AG04449 (cell line): Measurements from ENCODE around the gene MROH2B.

Experiments
- CTCF ChIA-PET: fragments of 350-600 bp; formaldehyde crosslinking; extraction: SDS; loops from one replicate; lab custom pipeline; 2021; ENCODE audit warnings: antibody characterized with exemption; lab: Yijun Ruan, JAX
- POLR2A ChIA-PET: fragments of 400-600, 350-600 bp; formaldehyde crosslinking; extraction: SDS; loops from one replicate; lab custom pipeline; 2020; ENCODE audit warnings: antibody characterized with exemption, inconsistent platforms; lab: Yijun Ruan, JAX
- DNase-seq: peaks from one replicate; pipeline ENCODE4 v3.0.0-alpha.2; 2010; ENCODE audit warnings: low read depth, low spot score
- H3K4me3 ChIP-seq: 2 replicates; pipeline ENCODE4 v1.5.1; 2011; ENCODE audit warnings: low read depth, mild to moderate bottlenecking, control low read depth, low read length
- CTCF ChIP-seq: IDR thresholded peaks from one replicate; pipeline ENCODE4 v1.5.1; 2011; ENCODE audit warnings: mild to moderate bottlenecking, moderate library complexity, low read length, control low read depth, inconsistent platforms; ENCODE audit not compliant: insufficient read depth; ENCODE audit errors: missing control alignments

The MROH2B gene

DNA sequence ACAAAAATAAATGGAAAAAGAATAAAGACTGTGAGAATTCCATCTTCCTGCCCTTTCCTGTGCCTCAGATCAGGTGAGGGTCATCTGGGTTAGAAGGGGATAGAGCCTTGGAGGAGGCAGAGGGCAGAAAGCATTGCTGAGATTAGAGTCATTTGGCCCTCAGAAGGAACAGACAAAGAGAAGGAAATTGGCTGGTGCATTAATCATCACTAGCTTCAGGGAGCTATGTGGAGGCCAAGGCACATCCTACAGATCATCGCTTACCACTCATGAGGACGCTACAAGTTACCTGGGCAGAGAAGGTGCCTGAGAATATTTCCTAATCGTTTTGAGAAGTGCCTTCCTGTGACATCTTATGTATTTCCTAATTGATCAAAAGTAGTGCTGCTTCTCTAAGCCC is 87.4 kb downstream of the MROH2B start:
- ChIA-PET POLR2A (no interaction called here), CTCF (no interaction called here)
- no peak for DNase-seq

GRCh38 chr5:40981420-40981819 is 89.7 kb downstream of the MROH2B start:
- CTCF ChIA-PET: no interaction called here
- no peak for TF ChIP-seq CTCF
- H3K4me3 ChIP-seq: no peak overlapping the region
- POLR2A ChIA-PET: no interaction called here
- no peak for DNase-seq

More for the DNA sequence above, 87.4 kb downstream of the MROH2B start:
- TF ChIP-seq CTCF: no peak
- H3K4me3 ChIP-seq: no peak overlapping the region

DNA sequence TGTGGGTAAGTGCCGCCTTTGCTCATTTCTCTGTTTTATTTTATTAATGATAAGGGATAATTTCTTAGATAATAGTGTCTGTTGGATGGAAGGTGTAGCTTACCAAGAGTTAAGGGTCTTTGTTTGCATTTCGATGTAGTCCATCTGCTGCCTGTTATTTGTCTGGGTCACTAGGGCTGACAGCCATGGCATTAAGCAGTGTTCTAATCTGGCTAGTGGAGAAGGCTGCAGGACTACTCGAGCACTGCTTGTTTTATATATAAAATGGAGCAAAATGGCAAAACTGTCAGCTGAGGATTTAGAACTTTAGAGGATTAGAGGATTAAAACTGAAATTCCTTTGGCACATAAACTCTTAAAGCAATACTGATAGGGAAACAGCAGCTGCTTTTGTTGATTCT is 94.3 kb downstream of the MROH2B start:
- CTCF ChIA-PET: no interaction called here
- no peak for TF ChIP-seq CTCF

GRCh38 chr5:40976041-40976440 is 95.1 kb downstream of the MROH2B start:
- no peak for TF ChIP-seq CTCF
- ChIA-PET CTCF (no interaction called here), POLR2A (no interaction called here)
- H3K4me3 ChIP-seq: no peak overlapping the region
- DNase-seq: no peak

More for the DNA sequence above, 94.3 kb downstream of the MROH2B start:
- no peak overlapping the region for H3K4me3 ChIP-seq
- POLR2A ChIA-PET: no interaction called here
- no peak for DNase-seq

GRCh38 chr5:40973364-40974004 is 97.7 kb downstream of the MROH2B start:
- TF ChIP-seq CTCF: no peak
- DNase-seq: no peak
- ChIA-PET CTCF (no interaction called here), POLR2A (no interaction called here)
- no peak overlapping the region for H3K4me3 ChIP-seq

DNA sequence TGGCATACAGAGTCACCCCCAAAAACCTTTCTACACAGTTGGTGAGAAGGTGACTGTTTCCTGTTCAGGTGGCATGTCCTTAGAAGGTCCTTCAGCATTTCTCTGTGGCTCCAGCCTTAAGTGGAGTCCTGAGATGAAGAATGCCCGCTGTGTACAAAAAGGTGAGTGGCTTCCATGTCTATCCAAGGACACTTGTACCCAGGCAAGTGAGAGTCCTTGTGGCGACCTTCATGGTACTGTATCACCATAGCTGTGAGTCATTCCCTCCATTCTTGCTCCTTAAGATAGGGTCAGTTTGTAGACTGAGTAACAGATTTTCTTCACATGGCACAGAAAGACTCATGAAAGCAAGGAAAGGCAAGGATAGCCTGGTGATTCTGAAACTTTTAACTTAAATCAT is 98.7 kb downstream of the MROH2B start:
- no peak for TF ChIP-seq CTCF
- ChIA-PET CTCF (no interaction called here), POLR2A (no interaction called here)
- no peak overlapping the region for H3K4me3 ChIP-seq
- no peak for DNase-seq
